Right renal pelvis (tissue), 4 donors: ENCODE results near the gene SLC17A5. TPM values are rescaled to one million over a fixed set of nuclear protein-coding genes. Genes with fewer than 3 reads are reported as not detected.
"Not testable (repeated sequence)": the region's sequence is repeated elsewhere in the genome, so short reads cannot be mapped to it uniquely, and the experiment has no call there.

ENCODE experiments used
- DNase-seq, 4 donors: peaks; one replicate each; pipeline ENCODE4 v3.0.0-alpha.2; 2013; ENCODE audit warnings: low read depth in 4 of 4, low spot score in 3 of 4, missing footprints in 1 of 4
- polyA plus RNA-seq, 4 donors: library from polyadenylated mRNA; unstranded; fragments of 120-200 nt; gene quantifications; one replicate each; pipeline ENCODE4 v1.2.1, GENCODE V29; 2013; ENCODE audit not compliant: insufficient read length in 4 of 4

Gene SLC17A5
- polyA plus RNA-seq, 4 donors, result 18.4 to 23.5 (median 21.0) TPM

DNA sequence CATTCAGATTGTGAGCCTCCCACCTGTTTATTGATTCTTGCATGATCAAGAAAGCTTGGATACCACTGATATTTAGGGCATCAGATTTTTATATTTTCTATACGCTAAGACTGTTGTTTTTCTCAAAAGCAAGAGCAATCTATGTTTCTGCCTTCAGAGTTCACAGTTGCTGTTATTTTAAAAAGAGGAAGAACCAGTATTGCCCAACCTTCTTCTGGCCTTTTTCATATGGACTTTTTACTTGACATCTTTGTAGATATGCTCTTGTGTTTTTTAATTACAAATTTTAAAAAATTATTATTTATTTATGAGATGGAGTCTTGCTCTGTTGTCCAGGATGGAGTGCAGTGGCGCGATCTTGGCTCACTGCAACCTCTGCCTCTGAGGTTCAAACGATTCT is 28.9 kb downstream of the SLC17A5 start:
- DNase-seq, result no peak

DNA sequence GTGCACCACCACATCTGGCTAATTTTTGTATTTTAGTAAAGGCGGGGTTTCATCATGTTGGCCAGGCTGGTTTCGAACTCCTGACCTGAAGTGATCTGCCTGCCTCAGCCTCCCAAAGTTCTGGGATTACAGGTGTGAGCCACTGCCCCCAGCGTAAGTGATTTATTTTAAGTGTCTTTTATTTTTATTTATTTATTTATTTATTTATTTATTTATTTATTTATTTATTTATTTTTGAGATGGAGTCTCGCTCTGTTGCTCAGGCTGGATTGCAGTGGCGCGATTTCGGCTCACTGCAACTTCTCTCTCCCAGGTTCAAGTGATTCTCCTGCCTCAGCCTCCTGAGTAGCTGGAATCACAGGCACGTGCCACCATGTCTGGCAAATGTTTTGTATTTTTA is 30.3 kb downstream of the SLC17A5 start:
- DNase-seq, result not testable (repeated sequence)

DNA sequence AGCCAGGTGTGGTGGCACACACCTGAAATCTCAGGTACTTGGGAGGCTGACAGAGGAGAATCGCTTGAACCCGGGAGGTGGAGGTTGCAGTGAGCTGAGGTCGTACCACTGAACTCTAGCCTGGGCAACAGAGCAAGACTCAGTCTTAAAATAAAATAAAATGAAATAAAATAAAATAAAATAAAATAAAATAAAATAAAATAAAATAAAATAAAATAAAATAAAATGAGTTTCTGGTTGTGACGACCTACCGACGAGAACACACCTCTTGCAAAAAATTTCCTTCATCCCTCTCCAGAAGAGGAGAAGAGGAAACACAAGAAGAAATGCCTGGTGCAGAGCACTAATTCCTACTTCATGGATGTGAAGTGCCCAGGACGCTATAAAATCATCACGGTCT is 35.7 kb downstream of the SLC17A5 start:
- not testable (repeated sequence) for DNase-seq

DNA sequence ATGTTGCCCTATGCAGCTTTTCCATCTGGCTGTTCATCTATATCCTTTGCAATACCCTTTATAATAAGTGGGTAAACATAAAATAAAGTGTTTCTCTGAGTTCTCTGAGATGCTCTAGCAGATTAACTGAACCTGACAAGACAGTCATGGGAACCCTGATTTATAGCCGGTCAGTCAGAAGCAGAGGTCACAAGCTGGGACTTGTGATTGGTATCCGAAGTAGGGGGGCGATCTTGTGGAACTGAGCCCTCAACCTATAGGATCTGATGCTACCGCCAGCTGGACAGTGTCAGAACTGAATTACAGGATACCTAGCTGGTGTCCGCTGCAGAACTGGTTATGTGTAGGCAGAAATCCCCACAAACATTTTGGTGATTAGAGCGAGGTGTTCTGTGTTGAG is 39.0 kb downstream of the SLC17A5 start:
- DNase-seq, result peak in 1 of 4 donors; percentile 4

DNA sequence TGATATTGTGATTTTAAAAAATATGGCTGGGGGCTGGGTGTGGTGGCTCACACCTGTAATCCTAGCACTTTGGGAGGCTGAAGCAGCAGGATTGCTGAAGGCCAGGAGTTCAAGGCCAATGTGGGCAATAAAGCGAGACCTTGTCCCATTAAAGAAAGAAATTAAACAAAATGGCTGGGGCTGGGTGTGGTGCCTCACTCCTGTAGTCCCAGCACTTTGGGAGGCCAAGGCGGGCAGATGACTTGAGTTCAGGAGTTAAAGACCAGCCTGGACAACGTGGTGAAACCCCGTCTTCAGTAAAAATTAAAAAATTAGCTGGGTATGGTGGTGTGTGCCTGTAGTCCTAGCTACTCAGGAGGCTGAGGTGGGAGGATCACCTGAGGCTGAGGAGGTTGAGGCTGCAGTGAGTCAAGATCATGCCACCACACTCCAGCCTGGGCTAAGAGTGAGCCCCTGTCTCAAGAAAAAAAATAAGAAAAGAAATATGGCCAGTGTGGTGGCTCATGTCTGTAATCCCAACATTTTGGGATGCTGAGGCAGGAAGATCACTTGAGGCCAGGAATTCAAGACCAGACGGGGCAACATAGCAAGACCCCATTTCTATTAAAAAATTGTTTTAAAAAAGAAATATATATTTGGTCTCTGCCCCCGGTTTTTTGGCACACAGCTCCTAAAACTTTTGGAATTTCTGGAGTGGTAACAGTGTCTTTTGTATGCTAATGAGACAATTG is 39.8 kb downstream of the SLC17A5 start:
- no peak for DNase-seq

DNA sequence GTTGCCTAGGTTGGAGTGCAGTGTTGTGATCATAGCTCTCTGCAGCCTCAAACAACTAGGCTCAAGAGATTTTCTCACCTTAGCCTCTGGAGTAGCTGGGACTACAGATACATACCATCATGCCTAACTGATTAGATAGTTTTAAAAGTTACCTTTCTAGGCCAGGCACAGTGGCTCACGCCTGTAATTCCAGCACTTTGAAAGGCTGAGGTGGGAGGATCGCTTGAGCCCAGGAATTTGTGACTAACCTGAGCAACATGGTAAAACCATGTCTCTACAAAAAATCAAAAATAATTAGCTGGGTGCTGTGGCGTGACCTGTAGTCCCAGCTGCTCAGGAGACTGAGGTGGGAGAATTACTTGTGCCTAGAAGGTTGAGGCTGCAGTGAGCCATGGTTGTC is 41.2 kb downstream of the SLC17A5 start:
- no peak for DNase-seq

DNA sequence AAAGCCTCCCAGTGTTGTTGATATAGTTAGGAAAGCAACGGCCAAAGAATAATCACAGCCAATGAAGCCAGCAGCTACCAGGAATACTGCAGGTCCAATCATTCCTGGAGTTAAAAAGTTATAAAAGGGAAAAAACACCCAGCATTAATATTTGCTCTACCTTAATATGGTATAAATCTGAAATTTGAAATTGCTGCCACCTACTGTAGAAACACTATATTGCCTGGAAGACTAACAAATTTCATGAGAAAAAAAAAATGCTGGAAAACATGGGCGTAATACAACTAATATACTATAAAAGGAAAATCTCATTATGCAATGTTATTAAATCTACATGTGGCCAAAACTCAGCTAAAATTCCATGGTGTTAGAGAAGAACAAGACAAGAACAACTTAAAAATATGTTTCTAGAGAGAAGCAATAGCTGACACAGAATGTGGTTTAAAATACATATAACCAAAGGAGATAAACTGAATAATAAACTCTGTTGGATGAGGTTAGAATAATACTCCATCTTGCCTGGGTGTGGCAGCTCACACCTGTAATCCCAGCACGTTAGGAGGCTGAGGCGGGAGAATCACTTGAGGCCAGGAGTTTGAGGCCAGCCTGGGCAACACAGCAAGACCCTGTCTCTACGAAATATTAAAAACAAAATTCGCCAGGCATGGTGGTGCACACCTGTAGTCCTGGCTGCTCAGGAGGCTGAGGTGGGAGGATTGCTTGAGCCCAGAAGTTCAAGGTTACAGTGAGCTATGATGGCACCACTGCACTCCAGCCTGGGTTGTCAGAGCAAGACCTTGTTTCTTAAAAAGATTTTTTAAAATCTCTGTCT is 43.1 kb downstream of the SLC17A5 start:
- peak in 3 of 4 donors; percentile 28 to 49 (median 33) for DNase-seq

DNA sequence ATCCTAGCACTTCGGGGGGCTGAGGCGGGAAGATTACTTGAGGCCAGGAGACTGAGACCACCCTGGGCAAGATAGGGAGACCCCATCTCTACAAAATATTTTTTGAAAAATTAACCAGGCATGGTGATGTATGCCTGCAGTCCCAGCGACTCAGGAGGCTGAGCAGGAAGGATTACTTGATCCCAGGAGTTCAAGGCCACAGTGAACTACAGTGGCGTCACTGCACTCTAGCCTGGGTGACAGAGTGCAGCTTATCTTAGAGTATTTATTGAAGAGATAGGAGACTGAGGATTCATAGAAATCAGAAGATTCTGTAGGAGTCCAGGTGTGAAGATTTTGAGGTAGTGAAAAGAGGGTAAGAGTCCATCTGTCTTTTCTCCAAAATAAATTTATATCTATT is 45.0 kb downstream of the SLC17A5 start:
- DNase-seq, result no peak

DNA sequence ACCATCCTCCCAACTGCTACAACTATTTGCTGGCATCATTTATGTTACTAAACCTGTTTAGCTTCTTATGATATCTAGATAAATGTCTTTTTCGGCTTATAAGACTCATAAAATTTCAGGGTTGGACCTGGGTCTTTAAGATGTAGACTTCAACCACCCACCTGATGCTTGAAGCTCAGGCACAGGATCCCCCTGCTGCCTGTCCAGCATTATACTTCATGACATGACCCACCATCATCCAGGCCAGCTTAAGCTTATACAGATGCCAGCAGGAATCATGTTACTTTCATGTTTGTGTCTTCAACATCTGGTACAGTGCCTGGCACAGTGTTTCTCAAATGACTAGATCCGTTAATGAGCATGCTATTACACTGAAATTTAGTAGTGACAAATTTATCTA is 47.4 kb downstream of the SLC17A5 start:
- no peak for DNase-seq

DNA sequence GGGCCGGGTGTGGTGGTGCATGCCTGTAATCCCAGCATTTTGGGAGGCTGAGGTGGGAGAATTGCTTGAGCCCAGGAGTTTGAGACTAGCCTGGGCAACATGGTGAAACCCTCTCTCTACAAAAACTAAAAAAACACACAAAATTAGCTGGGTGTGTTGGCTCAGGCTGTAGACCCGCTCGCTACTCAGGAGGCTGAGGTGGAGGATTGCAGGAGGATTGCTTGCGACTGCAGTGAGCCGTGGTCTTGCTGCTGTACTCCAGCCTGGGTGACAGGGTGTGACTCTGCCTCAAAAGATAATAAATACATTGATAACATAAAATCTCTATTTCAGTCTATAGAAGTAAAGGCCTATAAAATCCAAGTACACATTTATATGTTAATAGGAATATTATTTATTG is 49.3 kb downstream of the SLC17A5 start:
- DNase-seq, result no peak

DNA sequence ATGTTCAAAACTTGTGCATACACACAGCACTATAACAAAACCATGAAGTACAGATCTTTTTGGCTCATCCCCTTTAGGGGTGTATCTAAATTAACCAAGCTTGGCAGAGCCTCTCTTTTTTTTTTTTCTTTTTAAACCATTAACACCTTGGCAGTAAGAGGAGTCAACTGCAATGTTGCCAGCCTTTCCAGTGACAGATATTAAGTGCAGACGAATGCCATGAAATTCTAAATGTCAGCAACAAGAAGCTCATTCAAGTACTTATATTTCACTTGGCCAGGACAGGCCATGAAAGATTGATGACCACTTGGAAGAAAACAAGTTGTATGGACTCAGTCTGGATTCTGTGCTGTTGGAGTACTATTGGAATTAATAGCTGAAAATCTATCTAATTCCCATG is 49.8 kb downstream of the SLC17A5 start:
- DNase-seq, result no peak

DNA sequence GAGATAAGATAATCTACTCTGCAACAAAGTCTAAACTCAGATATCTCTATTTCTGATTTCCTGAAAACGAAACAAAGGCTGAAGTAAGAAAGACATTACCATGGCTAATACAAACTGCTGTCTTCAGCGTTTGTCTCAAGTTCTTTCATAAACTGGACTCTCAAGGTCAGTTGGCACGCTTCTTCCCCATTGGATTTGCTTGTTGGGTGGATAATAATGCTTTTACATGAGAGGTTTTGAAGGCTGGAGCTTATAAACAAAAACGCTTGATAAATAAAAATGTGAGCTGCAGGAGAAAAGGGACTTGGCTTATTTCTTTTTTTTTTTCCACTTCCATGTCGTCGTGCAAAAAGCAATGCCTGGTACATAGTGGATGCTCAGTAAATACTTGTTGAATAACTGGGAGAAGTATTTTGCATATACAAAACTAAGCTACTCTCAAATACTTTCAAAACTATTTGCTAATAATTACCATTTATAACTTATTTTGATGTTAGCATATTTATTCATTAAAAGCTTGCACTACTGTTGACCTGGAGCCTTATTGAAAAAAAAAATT is 67.3 kb downstream of the SLC17A5 start:
- no peak for DNase-seq

DNA sequence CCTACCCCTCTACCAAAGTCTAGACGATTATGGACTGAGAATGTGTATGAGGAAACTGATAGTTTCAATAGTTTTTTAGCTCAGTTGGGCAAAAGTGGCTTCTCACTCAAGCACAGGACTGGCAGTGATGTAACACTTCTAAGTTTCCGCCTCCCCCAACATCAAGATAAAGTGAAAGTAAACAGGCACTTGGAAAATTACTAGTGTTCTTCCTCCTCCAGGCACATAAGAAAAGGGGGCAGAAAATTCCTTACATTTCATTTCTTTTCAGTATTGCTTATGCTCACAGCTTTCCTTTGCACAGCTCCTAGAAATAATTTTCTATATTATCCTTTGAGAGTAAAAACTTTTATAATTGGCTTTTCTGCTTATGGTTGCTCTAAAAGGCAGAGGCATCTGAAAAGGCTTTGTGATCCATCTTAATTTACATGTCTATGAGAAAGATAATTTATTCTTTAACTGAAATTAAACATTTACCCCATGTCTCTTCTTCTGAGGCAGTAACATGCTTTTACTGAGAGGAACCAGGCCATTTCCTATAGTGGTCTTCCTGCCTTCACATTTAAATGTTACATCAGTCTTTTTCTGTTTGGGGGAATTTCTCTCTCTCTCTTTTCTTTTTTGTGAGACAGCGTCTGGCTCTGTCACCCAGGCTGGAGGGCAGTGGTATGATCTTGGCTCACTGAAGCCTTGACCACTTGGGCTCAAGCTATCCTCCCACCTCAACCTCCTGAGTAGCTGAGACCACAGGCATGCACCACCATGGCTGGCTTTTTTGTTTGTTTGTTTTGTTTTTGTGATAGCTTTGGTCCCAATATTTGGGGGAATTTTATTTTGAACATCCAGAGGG is 68.0 kb downstream of the SLC17A5 start:
- peak in 1 of 4 donors; percentile 69 for DNase-seq

DNA sequence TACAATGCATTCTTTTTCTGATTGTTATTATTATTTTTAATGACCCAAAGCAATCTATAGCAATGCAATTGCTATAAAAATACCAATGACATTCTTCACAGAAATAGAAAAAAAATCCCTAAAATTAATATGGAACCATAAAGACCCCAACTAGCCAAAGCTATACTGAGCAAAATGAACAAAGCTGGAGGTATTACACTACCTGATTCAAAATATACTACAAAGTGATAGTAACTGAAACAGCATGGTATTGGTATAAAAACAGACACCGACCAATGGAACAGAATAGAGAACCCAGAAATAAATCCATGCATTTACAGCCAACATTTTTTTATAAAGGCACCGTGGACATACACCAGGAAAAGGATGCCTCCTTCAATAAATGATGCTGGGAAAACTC is 72.5 kb downstream of the SLC17A5 start:
- DNase-seq, result no peak

DNA sequence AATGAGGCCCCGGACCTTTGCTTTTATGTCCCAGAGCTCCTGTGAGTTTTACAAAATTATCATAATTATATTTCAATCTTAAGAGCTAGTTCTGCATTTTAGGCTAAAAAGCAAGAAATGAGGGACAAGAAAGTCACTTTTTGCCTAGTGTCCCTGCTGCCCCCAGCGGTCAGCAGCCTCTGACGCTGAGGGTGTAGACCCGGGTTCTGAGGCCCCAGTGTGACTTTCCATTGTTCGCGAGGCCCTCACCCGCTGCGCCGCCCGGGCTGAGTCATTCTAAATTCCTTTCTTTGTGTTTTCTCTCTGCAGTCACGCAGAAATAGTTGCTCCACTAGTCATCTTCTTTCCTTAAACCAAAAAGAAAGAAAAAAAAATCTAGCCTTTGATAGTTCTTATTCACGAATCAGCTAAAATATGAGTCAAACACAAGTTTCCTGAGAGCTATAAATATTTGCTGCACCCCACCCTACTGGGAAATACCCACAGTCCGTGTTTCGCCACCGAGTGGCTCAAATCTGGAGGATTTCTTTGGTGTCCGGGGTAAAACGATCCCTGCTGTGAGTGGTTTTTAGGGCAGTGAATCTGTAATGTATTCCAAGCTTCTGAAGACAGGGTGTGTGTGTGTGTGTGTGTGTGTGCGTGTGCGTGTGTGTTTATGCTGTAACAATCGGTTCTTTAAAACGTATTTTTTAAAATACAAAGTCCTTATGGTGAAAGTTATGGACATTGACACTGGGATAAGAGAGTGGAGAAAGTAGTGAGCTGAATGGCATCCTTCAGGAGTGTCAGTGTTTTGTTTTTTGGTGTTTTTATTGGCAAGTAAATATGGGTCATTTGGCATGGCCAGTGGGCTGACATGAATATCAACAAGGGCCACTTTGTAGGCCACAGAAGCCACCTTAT is 73.3 kb downstream of the SLC17A5 start:
- DNase-seq, result peak in 1 of 4 donors; percentile 48

DNA sequence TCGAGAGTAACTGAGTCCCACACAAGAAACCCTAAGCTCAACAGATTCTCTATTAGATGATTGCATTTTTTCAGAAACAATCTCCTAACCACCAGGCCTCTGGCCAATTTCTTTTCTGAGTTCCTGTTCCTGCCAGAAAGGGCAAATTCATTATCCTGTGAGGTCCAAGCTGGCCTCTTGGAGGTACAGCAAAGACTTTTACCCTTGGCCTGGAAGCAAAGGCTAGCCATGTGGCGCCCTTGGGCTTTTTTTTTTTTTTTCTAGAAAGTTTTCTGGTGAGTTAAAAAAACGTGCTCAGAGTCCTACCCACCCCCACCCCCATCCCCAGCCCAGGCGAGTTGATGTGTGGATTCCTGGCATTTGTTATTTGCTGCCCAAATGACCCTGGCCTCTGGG is 73.9 kb downstream of the SLC17A5 start:
- peak in 1 of 4 donors; percentile 49 for DNase-seq

DNA sequence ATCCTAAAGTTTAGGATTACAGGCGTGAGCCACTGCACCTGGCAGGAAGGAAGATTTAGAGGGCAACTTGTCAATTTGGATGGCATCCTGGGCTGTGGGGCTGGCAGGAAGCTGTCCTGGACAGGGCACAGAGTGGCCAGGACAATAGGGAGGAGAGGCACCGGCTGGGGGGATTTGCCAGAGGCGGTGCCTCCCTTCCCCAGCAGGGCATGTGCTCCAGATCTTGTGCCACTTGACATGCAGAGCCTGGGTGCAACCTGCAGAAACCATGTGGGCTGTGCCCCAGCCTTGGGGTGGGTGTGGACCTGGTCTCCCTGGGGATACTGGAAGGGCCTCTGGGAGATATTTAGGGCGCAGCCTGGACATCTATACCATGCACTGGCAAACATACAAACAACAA is 74.4 kb downstream of the SLC17A5 start:
- DNase-seq, result no peak

DNA sequence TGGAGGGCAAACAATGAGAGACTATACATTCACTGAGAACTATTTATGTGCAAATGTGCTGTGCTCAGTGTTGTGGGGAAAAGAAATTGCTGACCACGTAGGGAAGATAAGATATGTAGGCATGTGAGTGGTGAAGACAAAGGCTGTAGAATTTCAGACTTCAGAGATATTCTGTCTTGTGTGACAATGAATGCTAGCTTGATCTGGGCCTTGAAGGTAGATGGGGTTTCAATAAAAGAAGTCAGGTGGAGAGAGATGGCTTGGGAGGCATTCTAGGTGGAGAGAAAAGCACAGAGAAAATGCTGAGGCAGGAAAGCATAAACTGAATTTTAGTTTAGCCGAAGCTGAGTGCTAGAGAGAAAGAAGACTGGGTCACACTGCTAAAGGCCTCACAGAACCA is 76.1 kb downstream of the SLC17A5 start:
- no peak for DNase-seq

DNA sequence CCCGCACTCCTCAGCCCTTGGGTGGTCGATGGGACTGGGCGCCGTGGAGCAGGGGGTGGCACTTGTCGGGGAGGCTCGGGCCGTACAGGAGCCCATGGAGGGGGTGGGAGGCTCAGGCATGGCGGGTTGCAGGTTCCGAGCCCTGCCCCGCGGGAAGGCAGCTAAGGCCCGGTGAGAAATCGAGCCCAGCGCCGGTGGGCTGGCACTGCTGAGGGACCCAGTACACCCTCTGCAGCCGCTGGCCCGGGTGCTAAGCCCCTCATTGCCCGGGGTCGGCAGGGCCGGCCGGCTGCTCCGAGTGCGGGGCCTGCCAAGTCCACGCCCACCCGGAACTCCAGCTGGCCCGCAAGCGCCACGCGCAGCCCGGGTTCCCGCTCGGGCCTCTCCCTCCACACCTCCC is 81.3 kb downstream of the SLC17A5 start:
- not testable (repeated sequence) for DNase-seq
